CD8-positive, alpha-beta memory T cell (primary cell): ENCODE measurements around the gene EEIG2. TPM values are rescaled to one million over a fixed set of nuclear protein-coding genes. Genes with fewer than 3 reads are reported as not detected.
A peak's percentile ranks its signal among the peaks of the same experiment; 100 is the strongest.
"Not testable (repeated sequence)": the region's sequence is repeated elsewhere in the genome, so short reads cannot be mapped to it uniquely, and the experiment has no call there.

Experiments used
- CTCF ChIA-PET: fragments of 350-600 bp; sonication (Branson Sonifier 250); formaldehyde crosslinking; loops from one replicate; lab custom pipeline; 2021; ENCODE audit warnings: antibody characterized with exemption; lab: Charles Lee
- POLR2A ChIA-PET: fragments of 350-600 bp; sonication (Branson Sonifier 250); formaldehyde crosslinking; loops from one replicate; lab custom pipeline; 2021; ENCODE audit warnings: antibody characterized with exemption; lab: Charles Lee
- DNase-seq, 5 donors: peaks; one replicate each; pipeline versions ENCODE4 v3.0.0 to v3.0.0-alpha.2; 2020 to 2022; ENCODE audit warnings: mixed read lengths in 1 of 5
- H3K27ac ChIP-seq: one replicate; pipeline ENCODE4 v1.7.0; 2013; ENCODE audit warnings: low read depth, mild to moderate bottlenecking, low read length, moderate library complexity
- H3K27me3 ChIP-seq: 2 replicates; pipeline ENCODE4 v1.7.0; 2013; ENCODE audit warnings: low read length, mild to moderate bottlenecking; ENCODE audit not compliant: insufficient read depth, poor library complexity, severe bottlenecking
- H3K36me3 ChIP-seq: 2 replicates; pipeline ENCODE4 v1.7.0; 2013; ENCODE audit warnings: mild to moderate bottlenecking, low read length, moderate library complexity; ENCODE audit not compliant: insufficient read depth
- H3K4me1 ChIP-seq: 2 replicates; pipeline ENCODE4 v1.7.0; 2013; ENCODE audit warnings: mild to moderate bottlenecking, low read length, moderate library complexity; ENCODE audit not compliant: insufficient read depth
- H3K4me3 ChIP-seq: 2 replicates; pipeline ENCODE4 v1.7.0; 2013; ENCODE audit warnings: mild to moderate bottlenecking, low read length
- H3K9me3 ChIP-seq: 2 replicates; pipeline ENCODE4 v1.7.0; 2013; ENCODE audit warnings: mild to moderate bottlenecking, low read length
- H3K27ac Mint-ChIP-seq, 8 donors: one replicate each; pipeline ENCODE4 v1.8.0; 2020 to 2021; ENCODE audit warnings: mixed read lengths in 8 of 8, mild to moderate bottlenecking in 6 of 8, inconsistent platforms in 3 of 8, moderate library complexity in 3 of 8
- H3K27me3 Mint-ChIP-seq, 2 donors: one replicate each; pipeline ENCODE4 v1.8.0; 2020 to 2021; ENCODE audit warnings: mixed read lengths in 2 of 2, mild to moderate bottlenecking in 1 of 2, moderate library complexity in 1 of 2
- H3K36me3 Mint-ChIP-seq, 3 donors: one replicate each; pipeline ENCODE4 v1.8.0; 2020 to 2021; ENCODE audit warnings: mixed read lengths in 3 of 3, inconsistent platforms in 1 of 3, mild to moderate bottlenecking in 1 of 3
- H3K4me1 Mint-ChIP-seq, 3 donors: one replicate each; pipeline ENCODE4 v1.8.0; 2020 to 2021; ENCODE audit warnings: mixed read lengths in 3 of 3, inconsistent platforms in 1 of 3, mild to moderate bottlenecking in 1 of 3
- H3K4me3 Mint-ChIP-seq, 7 donors: one replicate each; pipeline ENCODE4 v1.8.0; 2020 to 2021; ENCODE audit warnings: mixed read lengths in 7 of 7, mild to moderate bottlenecking in 6 of 7, moderate library complexity in 4 of 7, inconsistent platforms in 2 of 7
- H3K9me3 Mint-ChIP-seq, 5 donors: one replicate each; pipeline ENCODE4 v1.8.0; 2020 to 2022; ENCODE audit warnings: mixed read lengths in 5 of 5, mild to moderate bottlenecking in 3 of 5, moderate library complexity in 2 of 5, inconsistent platforms in 1 of 5
- polyA plus RNA-seq: library from polyadenylated mRNA; unstranded; fragments of 300-500 nt; fragmentation: Illumina TruSeq; gene quantifications from one replicate; pipeline ENCODE4 v1.2.3, GENCODE V29; 2021
- total RNA-seq, 2 experiments: library from RNA; stranded (reverse); gene quantifications; one replicate each; pipeline ENCODE4 v1.2.3, GENCODE V29; 2021

The EEIG2 gene
- total and polyA plus RNA-seq, 3 experiments from 2014 or later, result 2.1 to 21.0 (median 19.4) TPM

DNA sequence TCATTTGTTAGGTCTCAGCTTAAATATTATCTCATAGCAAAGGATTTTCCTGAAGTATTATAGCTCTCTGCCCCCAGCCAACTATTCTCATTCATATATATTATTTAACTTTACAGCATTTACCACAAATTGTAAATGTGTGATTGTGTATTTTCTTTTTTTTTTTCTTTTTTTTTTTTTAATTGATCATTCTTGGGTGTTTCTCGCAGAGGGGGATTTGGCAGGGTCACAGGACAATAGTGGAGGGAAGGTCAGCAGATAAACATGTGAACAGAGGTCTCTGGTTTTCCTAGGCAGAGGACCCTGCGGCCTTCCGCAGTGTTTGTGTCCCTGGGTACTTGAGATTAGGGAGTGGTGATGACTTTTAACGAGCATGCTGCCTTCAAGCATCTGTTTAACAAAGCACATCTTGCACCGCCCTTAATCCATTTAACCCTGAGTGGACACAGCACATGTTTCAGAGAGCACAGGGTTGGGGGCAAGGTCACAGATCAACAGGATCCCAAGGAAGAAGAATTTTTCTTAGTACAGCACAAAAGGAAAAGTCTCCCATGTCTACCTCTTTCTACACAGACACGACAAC lies 24.5 kb upstream of the EEIG2 start:
- H3K9me3 ChIP-seq, POLR2A ChIA-PET, H3K4me1 ChIP-seq, H3K36me3 ChIP-seq, H3K27ac ChIP-seq, H3K36me3 Mint-ChIP-seq, H3K27me3 ChIP-seq, H3K4me3 ChIP-seq, H3K4me3 Mint-ChIP-seq, DNase-seq, H3K9me3 Mint-ChIP-seq, H3K4me1 Mint-ChIP-seq: not testable (repeated sequence)
- peaks cover 13 to 42% of the 10 kb centered on the region in 2 donors for H3K27me3 Mint-ChIP-seq
- H3K27ac Mint-ChIP-seq, result peak overlapping the region in 1 of 8 donors; percentile 77
- CTCF ChIA-PET, result interaction anchor here (1.5 kb wide), 1 partner anchor 23 kb away, joined by 3 read pairs; no protein-coding TSS in a partner anchor

GRCh38 chr1:108536021-108536420 lies 23.9 kb upstream of the EEIG2 start:
- H3K9me3 ChIP-seq, DNase-seq, H3K4me1 ChIP-seq, H3K9me3 Mint-ChIP-seq, H3K36me3 Mint-ChIP-seq, H3K36me3 ChIP-seq, H3K27me3 ChIP-seq, H3K4me3 Mint-ChIP-seq, H3K27ac Mint-ChIP-seq, H3K4me3 ChIP-seq, POLR2A ChIA-PET, H3K4me1 Mint-ChIP-seq, CTCF ChIA-PET, H3K27ac ChIP-seq: not testable (repeated sequence)
- H3K27me3 Mint-ChIP-seq, result peaks cover 13 to 47% of the 10 kb centered on the region in 2 donors

DNA sequence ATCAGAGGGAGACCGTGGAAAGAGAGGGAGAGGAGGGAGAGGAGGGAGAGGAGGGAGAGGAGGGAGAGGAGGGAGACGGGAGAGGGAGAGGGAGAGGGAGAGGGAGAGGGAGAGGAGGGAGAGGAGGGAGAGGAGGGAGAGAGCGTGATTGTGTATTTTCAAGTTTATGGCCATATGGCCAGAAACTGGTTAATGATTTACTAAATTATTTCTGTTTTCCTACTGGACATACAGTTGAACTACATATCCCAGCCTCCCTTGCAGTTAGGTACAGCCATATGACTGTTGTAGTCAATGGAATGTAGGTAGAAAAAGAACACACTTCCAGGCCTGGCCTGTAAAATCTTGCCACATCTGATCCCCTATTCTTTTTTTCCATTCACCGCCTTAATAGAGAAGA lies 23.1 kb upstream of the EEIG2 start:
- H3K27ac Mint-ChIP-seq, H3K36me3 Mint-ChIP-seq: not testable (repeated sequence)

DNA sequence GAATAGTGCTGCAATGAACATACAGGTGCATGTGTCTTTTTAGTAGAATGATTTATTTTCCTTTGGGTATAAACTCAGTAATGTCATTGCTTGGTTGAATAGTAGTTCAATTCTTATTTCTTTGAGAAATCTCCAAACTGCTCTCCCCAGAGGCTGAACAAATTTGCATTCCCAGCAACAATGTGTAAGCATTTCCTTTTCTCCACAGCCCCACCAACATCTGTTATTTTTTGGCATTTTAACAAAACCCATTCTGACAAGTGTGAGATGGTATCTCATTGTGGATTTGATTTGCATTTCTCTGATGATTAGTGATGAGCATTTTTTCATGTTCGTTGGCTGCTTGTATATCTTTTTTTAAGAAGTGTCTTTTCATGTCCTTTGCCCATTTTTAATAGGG lies 21.9 kb upstream of the EEIG2 start:
- Mint-ChIP-seq H3K9me3 (peaks cover 0 to 3% (median 0%) of the 10 kb centered on the region in 5 donors), H3K36me3 (no peaks in the 10 kb centered on the region), H3K4me1 (peaks cover 0 to 6% (median 0%) of the 10 kb centered on the region in 3 donors), H3K27me3 (peaks cover 14 to 56% of the 10 kb centered on the region in 2 donors), H3K4me3 (no peak overlapping the region), H3K27ac (no peak overlapping the region)
- no peaks in the 10 kb centered on the region for H3K36me3 ChIP-seq
- DNase-seq, result no peak
- POLR2A ChIA-PET, result no interaction called here
- CTCF ChIA-PET, result no interaction called here
- no peak overlapping the region for H3K4me3 ChIP-seq
- H3K27ac ChIP-seq, result no peak overlapping the region
- H3K4me1 ChIP-seq, result no peaks in the 10 kb centered on the region
- no peaks in the 10 kb centered on the region for H3K27me3 ChIP-seq
- H3K9me3 ChIP-seq, result no peaks in the 10 kb centered on the region

More for the DNA sequence above, 23.1 kb upstream of the EEIG2 start:
- H3K27me3 Mint-ChIP-seq, result peaks cover 13 to 48% of the 10 kb centered on the region in 2 donors
- DNase-seq, CTCF ChIA-PET, H3K4me1 ChIP-seq, H3K4me3 ChIP-seq, H3K36me3 ChIP-seq, H3K27ac ChIP-seq, H3K9me3 ChIP-seq, POLR2A ChIA-PET, H3K4me3 Mint-ChIP-seq, H3K4me1 Mint-ChIP-seq, H3K27me3 ChIP-seq, H3K9me3 Mint-ChIP-seq: not testable (repeated sequence)

GRCh38 chr1:108540977-108541376 lies 18.9 kb upstream of the EEIG2 start:
- DNase-seq, result no peak
- Histone ChIP-seq H3K27ac (no peak overlapping the region), H3K4me3 (no peak overlapping the region), H3K4me1 (no peaks in the 10 kb centered on the region), H3K27me3 (no peaks in the 10 kb centered on the region), H3K36me3 (no peaks in the 10 kb centered on the region), H3K9me3 (no peaks in the 10 kb centered on the region)
- Mint-ChIP-seq H3K4me3 (no peak overlapping the region), H3K4me1 (peaks cover 0 to 6% (median 0%) of the 10 kb centered on the region in 3 donors), H3K27ac (no peak overlapping the region), H3K9me3 (peaks cover 0 to 3% (median 0%) of the 10 kb centered on the region in 5 donors), H3K36me3 (peaks cover 0 to 8% (median 0%) of the 10 kb centered on the region in 3 donors), H3K27me3 (peaks cover 16 to 49% of the 10 kb centered on the region in 2 donors)
- ChIA-PET CTCF (no interaction called here), POLR2A (no interaction called here)

DNA sequence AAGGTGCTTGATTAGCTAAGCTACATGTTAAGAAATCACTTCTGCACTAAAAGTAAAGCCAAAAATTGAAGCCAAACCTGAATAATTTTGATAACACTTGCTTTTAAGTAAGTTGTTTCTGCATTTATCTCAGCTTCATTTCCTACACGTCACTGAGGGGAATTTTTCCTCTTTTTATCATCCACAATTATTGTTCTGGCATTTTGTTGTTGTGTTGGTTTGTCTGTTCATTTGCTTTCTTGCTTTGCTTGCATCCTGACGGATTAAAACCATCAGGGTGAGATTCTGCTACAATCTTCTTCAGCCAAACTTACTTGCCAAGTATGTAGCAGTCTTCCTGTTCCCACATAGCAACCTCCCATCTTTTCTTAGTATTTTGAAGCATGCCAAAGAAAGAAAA lies 18.0 kb upstream of the EEIG2 start:
- no peaks in the 10 kb centered on the region for H3K9me3 ChIP-seq
- no peak overlapping the region for H3K27ac ChIP-seq
- Mint-ChIP-seq H3K9me3 (peaks cover 0 to 6% (median 3%) of the 10 kb centered on the region in 5 donors), H3K4me1 (peaks cover 0 to 6% (median 0%) of the 10 kb centered on the region in 3 donors), H3K27me3 (peaks cover 17 to 48% of the 10 kb centered on the region in 2 donors), H3K27ac (peak overlapping the region in 1 of 8 donors; percentile 42), H3K4me3 (no peak overlapping the region), H3K36me3 (peaks cover 0 to 12% (median 0%) of the 10 kb centered on the region in 3 donors)
- H3K4me3 ChIP-seq, result no peak overlapping the region
- DNase-seq, result no peak
- no peaks in the 10 kb centered on the region for H3K36me3 ChIP-seq
- H3K4me1 ChIP-seq, result no peaks in the 10 kb centered on the region
- ChIA-PET POLR2A (no interaction called here), CTCF (interaction anchor here (3.5 kb wide), 1 partner anchor 18 kb away, joined by 13 read pairs; the partner anchor contains the start of gene EEIG2)
- no peaks in the 10 kb centered on the region for H3K27me3 ChIP-seq

GRCh38 chr1:108547493-108547892 lies 12.4 kb upstream of the EEIG2 start:
- DNase-seq, H3K27ac ChIP-seq, H3K4me3 Mint-ChIP-seq, H3K9me3 ChIP-seq, H3K4me1 ChIP-seq, H3K9me3 Mint-ChIP-seq, POLR2A ChIA-PET, H3K36me3 ChIP-seq, H3K27me3 ChIP-seq, CTCF ChIA-PET, H3K4me3 ChIP-seq, H3K4me1 Mint-ChIP-seq: not testable (repeated sequence)
- H3K27ac Mint-ChIP-seq, result peak overlapping the region in 1 of 8 donors; percentile 39
- H3K27me3 Mint-ChIP-seq, result peaks cover 8 to 13% of the 10 kb centered on the region in 2 donors
- H3K36me3 Mint-ChIP-seq, result peaks cover 0 to 12% (median 0%) of the 10 kb centered on the region in 3 donors

GRCh38 chr1:108551137-108551862 lies 8.6 kb upstream of the EEIG2 start:
- Histone ChIP-seq H3K36me3 (no peaks in the 10 kb centered on the region), H3K27me3 (no peaks in the 10 kb centered on the region), H3K4me1 (no peaks in the 10 kb centered on the region), H3K9me3 (no peaks in the 10 kb centered on the region), H3K27ac (no peak overlapping the region), H3K4me3 (no peak overlapping the region)
- peaks cover 0 to 2% (median 0%) of the 10 kb centered on the region in 3 donors for H3K36me3 Mint-ChIP-seq
- H3K9me3 Mint-ChIP-seq, result peaks cover 0 to 4% (median 2%) of the 10 kb centered on the region in 5 donors
- POLR2A ChIA-PET, result no interaction called here
- H3K4me1 Mint-ChIP-seq, result no peaks in the 10 kb centered on the region
- H3K4me3 Mint-ChIP-seq, result no peak overlapping the region
- CTCF ChIA-PET, result interaction anchor here (3.9 kb wide), 1 partner anchor 10 kb away, joined by 17 read pairs; the partner anchor contains the start of gene EEIG2
- DNase-seq, result no peak
- H3K27me3 Mint-ChIP-seq, result peaks cover 0 to 1% of the 10 kb centered on the region in 2 donors
- H3K27ac Mint-ChIP-seq, result no peak overlapping the region
